Measurements from ENCODE around the gene PRRT1B.

DNA sequence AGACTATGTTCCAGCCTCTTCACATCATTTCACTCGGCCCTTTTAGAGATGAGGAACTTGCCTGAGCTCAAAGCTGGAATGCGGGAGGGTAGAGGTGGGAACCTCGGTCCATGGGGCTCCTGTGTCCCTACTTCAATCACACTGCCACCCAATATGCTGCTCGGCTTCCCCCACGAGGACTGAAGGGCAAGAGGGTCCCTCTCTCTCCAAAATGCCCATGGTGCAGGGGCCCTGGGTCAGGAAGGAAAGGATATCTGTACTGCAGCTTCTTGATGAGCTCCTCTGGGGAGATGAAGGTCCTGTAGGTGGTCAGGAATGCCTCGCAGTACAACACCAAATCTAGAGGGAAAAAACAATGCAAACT is 46.5 kb downstream of the PRRT1B start:
- TF ChIP-seq POLR2A (IDR thresholded peaks at IDR 0.05) (no peak), EP300 (IDR thresholded peaks at IDR 0.05; ENCODE audit: low read depth) (no peak), POLR2AphosphoS5 (IDR thresholded peaks at IDR 0.05) (no peak)
- TF ChIP-seq, protein P1, sequence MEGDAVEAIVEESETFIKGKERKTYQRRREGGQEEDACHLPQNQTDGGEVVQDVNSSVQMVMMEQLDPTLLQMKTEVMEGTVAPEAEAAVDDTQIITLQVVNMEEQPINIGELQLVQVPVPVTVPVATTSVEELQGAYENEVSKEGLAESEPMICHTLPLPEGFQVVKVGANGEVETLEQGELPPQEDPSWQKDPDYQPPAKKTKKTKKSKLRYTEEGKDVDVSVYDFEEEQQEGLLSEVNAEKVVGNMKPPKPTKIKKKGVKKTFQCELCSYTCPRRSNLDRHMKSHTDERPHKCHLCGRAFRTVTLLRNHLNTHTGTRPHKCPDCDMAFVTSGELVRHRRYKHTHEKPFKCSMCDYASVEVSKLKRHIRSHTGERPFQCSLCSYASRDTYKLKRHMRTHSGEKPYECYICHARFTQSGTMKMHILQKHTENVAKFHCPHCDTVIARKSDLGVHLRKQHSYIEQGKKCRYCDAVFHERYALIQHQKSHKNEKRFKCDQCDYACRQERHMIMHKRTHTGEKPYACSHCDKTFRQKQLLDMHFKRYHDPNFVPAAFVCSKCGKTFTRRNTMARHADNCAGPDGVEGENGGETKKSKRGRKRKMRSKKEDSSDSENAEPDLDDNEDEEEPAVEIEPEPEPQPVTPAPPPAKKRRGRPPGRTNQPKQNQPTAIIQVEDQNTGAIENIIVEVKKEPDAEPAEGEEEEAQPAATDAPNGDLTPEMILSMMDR (IDR thresholded peaks at IDR 0.05): no peak

Measured in transverse colon (tissue), 4 donors.